Endothelial cell of umbilical vein (primary cell): ENCODE measurements around the gene TADA1. TPM values are rescaled to one million over a fixed set of nuclear protein-coding genes. Genes with fewer than 3 reads are reported as not detected.
"Not testable (repeated sequence)": the region's sequence is repeated elsewhere in the genome, so short reads cannot be mapped to it uniquely, and the experiment has no call there.

Experiments used
- BruUV-seq: library from RNA; stranded (reverse); fragments of 400-500 nt; replicated peaks from 2 replicates; lab custom pipeline; 2021; lab: Mats Ljungman, UMichigan
- CTCF ChIA-PET: fragments of 300-600, 350-600 bp; sonication (Branson Sonifier 250); formaldehyde crosslinking; loops from one replicate; lab custom pipeline; 2021; ENCODE audit warnings: antibody characterized with exemption, inconsistent platforms; lab: Charles Lee
- POLR2A ChIA-PET: fragments of 300-600, 350-600 bp; sonication (Branson Sonifier 250); formaldehyde crosslinking; loops from one replicate; lab custom pipeline; 2021; ENCODE audit warnings: antibody characterized with exemption, inconsistent platforms; lab: Charles Lee
- DNase-seq: peaks from one replicate; pipeline ENCODE4 v3.0.0-alpha.2; 2011; ENCODE audit warnings: low read depth, low spot score
- FAIRE-seq: peaks from 2 replicates; lab custom pipeline; 2011; peaks lifted over from hg19 to GRCh38; lab: Jason Lieb, UNC
- H2AFZ ChIP-seq: 2 replicates; pipeline ENCODE4 v1.6.0; 2012; ENCODE audit warnings: low read depth, low read length, control low read depth, inconsistent platforms
- H3K27ac ChIP-seq: 2 replicates; pipeline ENCODE4 v1.5.1; 2011; ENCODE audit warnings: low read depth, mild to moderate bottlenecking, control low read depth, low read length, moderate library complexity; ENCODE audit not compliant: insufficient read depth
- H3K27me3 ChIP-seq, 2 experiments: 2 replicates each; pipeline versions ENCODE4 v1.6.0 to v1.6.1; 2011; ENCODE audit warnings: low read length in 2 of 2, mixed read lengths in 1 of 2; ENCODE audit not compliant: control insufficient read depth in 2 of 2, insufficient read depth in 2 of 2
- H3K36me3 ChIP-seq, 2 experiments: 2 replicates in 1 of 2; 3 replicates in 1 of 2; pipeline ENCODE4 v1.5.1; 2011; ENCODE audit warnings: low read length in 2 of 2, mild to moderate bottlenecking in 1 of 2, moderate library complexity in 1 of 2; ENCODE audit not compliant: control insufficient read depth in 2 of 2, insufficient read depth in 2 of 2; ENCODE audit errors: extremely low read depth in 1 of 2
- H3K4me1 ChIP-seq: 3 replicates; pipeline ENCODE4 v1.5.1; 2011; ENCODE audit warnings: mild to moderate bottlenecking, low read length; ENCODE audit not compliant: control insufficient read depth, insufficient read depth; ENCODE audit errors: extremely low read depth
- H3K4me2 ChIP-seq: 2 replicates; pipeline ENCODE4 v1.6.1; 2011; ENCODE audit warnings: low read length, control low read depth, mixed read lengths; ENCODE audit not compliant: insufficient read depth
- H3K4me3 ChIP-seq, 3 experiments: fragments of 200-600 bp in 1 of 3; sonication (generic), shearing (Covaris generic) in 1 of 3; replicated peaks in 1 of 3; 2 replicates each; pipeline ENCODE4 v1.5.1; 2011 to 2016; ENCODE audit warnings: control low read depth in 3 of 3, low read length in 3 of 3, mild to moderate bottlenecking in 2 of 3, inconsistent platforms in 1 of 3, low read depth in 1 of 3, moderate library complexity in 1 of 3; ENCODE audit not compliant: insufficient read depth in 1 of 3
- H3K79me2 ChIP-seq: 2 replicates; pipeline ENCODE4 v1.6.0; 2012; ENCODE audit warnings: low read length, inconsistent platforms; ENCODE audit not compliant: control insufficient read depth, insufficient read depth
- H3K9ac ChIP-seq: replicated peaks from 2 replicates; pipeline ENCODE3; 2011; ENCODE audit warnings: low read length, control low read depth; ENCODE audit not compliant: insufficient read depth; ENCODE audit errors: extremely low read depth
- H3K9me1 ChIP-seq: replicated peaks from 3 replicates; pipeline ENCODE4 v1.6.0; 2011; ENCODE audit warnings: mild to moderate bottlenecking, low read length; ENCODE audit not compliant: control insufficient read depth, insufficient read depth; ENCODE audit errors: extremely low read depth
- H3K9me3 ChIP-seq: replicated peaks from 2 replicates; pipeline ENCODE4 v1.5.1; 2012; ENCODE audit warnings: low read length, inconsistent platforms; ENCODE audit not compliant: control insufficient read depth, insufficient read depth
- H4K20me1 ChIP-seq: replicated peaks from 2 replicates; pipeline ENCODE3; 2011; ENCODE audit warnings: mild to moderate bottlenecking, low read length; ENCODE audit not compliant: control insufficient read depth, insufficient read depth; ENCODE audit errors: extremely low read depth
- CTCF ChIP-seq, 2 donors: IDR thresholded peaks; 1 replicate in 1 of 2; 2 replicates in 1 of 2; pipeline ENCODE4 v1.5.1; 2011; ENCODE audit warnings: low read length in 2 of 2, mild to moderate bottlenecking in 2 of 2, moderate library complexity in 2 of 2, control low read depth in 1 of 2, inconsistent platforms in 1 of 2, low read depth in 1 of 2; ENCODE audit not compliant: insufficient read depth in 1 of 2; ENCODE audit errors: extremely low read depth in 1 of 2
- EZH2 ChIP-seq: IDR thresholded peaks from 2 replicates; pipeline ENCODE4 v1.6.1; 2012; ENCODE audit warnings: borderline replicate concordance, low read depth, mild to moderate bottlenecking, moderate library complexity, low read length, inconsistent platforms; ENCODE audit not compliant: severe bottlenecking
- FOS ChIP-seq: IDR thresholded peaks from 2 replicates; pipeline ENCODE4 v1.6.1; 2011; ENCODE audit warnings: mild to moderate bottlenecking, low read length, moderate library complexity, borderline replicate concordance; ENCODE audit not compliant: insufficient read depth
- GATA2 ChIP-seq: IDR thresholded peaks from 2 replicates; pipeline ENCODE4 v1.7.0; 2011; ENCODE audit warnings: low read depth, mild to moderate bottlenecking, moderate library complexity, mixed read lengths, low read length; ENCODE audit not compliant: insufficient read length, insufficient read depth
- JUN ChIP-seq: IDR thresholded peaks from 2 replicates; pipeline ENCODE4 v1.6.1; 2011; ENCODE audit warnings: borderline replicate concordance, low read depth; ENCODE audit not compliant: insufficient read length, insufficient read depth
- MYC ChIP-seq: IDR thresholded peaks from one replicate; pipeline ENCODE4 v1.6.1; 2011; ENCODE audit warnings: mild to moderate bottlenecking, low read depth, low read length
- POLR2A ChIP-seq: IDR thresholded peaks from 2 replicates; pipeline ENCODE4 v1.6.1; 2012; ENCODE audit warnings: low read depth, mild to moderate bottlenecking, control low read depth, low read length
- POLR2AphosphoS5 ChIP-seq: IDR thresholded peaks from 2 replicates; pipeline ENCODE4 v1.6.1; 2012; ENCODE audit warnings: low read depth, mild to moderate bottlenecking, control low read depth, low read length, moderate library complexity; ENCODE audit not compliant: insufficient read depth
- dilution Hi-C: fragments of 300-500 bp; cut with MboI; formaldehyde crosslinking; loops from one replicate; pipeline ENCODE4 v1.15.0; 2019; ENCODE audit warnings: low sequenced_read_pairs; ENCODE audit not compliant: extremely low pct_ligation_motif_present
- intact Hi-C: fragments of 100-400 bp; cut with micrococcal nuclease; formaldehyde crosslinking; loops from one replicate; pipeline ENCODE4 v1.10.0; 2022
- polyA plus RNA-seq, 4 experiments: library from polyadenylated mRNA; depleted of rRNA in 3 of 4; stranded (reverse) in 3 of 4; unstranded in 1 of 4; fragments of >200 nt; gene quantifications; 2 replicates each; pipeline versions ENCODE4 v1.2.1 to v1.2.3, GENCODE V29; 2011 to 2012; ENCODE audit warnings: missing spikeins in 1 of 4
- total RNA-seq: library from RNA; stranded (reverse); gene quantifications from 2 replicates; pipeline ENCODE4 v1.2.3, GENCODE V29; 2021
- TF ChIP-seq, protein P1 (sequence below): IDR thresholded peaks from 2 replicates; pipeline ENCODE4 v1.6.1; 2011; ENCODE audit not compliant: insufficient read depth, insufficient read length

TADA1 gene
- total and polyA plus RNA-seq, 2 donors (not counting 3 experiments of a cell fraction or from before 2014, with no cell fraction given) = 7.0 to 7.9 TPM

GRCh38 chr1:166882893-166883292 is 6.8 kb upstream of the TADA1 start:
- CTCF ChIA-PET = interaction anchor here (0.8 to 5.2 kb wide), 6 partner anchors 24 to 658 kb away, joined by 3 to 48 read pairs (median 4); no protein-coding TSS in a partner anchor
- Histone ChIP-seq H3K4me2 (no peak overlapping the region), H3K27ac (no peak overlapping the region), H4K20me1 (no peaks in the 10 kb centered on the region), H3K36me3 (no peaks in the 10 kb centered on the region), H3K9ac (no peak overlapping the region), H3K9me1 (no peaks in the 10 kb centered on the region), H3K27me3 (peaks cover 19 to 25% of the 10 kb centered on the region in 2 experiments), H2AFZ (no peak overlapping the region), H3K4me3 (no peak overlapping the region), H3K4me1 (no peaks in the 10 kb centered on the region), H3K9me3 (no peaks in the 10 kb centered on the region), H3K79me2 (no peaks in the 10 kb centered on the region)
- intact Hi-C loops = no loop called here
- POLR2A ChIA-PET = no interaction called here
- no peak for FAIRE-seq
- dilution Hi-C loops = no loop called here
- TF ChIP-seq JUN (no peak), FOS (no peak), MYC (no peak), GATA2 (no peak), EZH2 (no peak), POLR2A (no peak), CTCF (IDR thresholded peaks at IDR 0.05; ENCODE audit: extremely low read depth in 1 of 2, insufficient read depth in 1 of 2, low read depth in 1 of 2, low read length in 2 of 2) (no peak), POLR2AphosphoS5 (no peak)
- TF ChIP-seq, protein P1, sequence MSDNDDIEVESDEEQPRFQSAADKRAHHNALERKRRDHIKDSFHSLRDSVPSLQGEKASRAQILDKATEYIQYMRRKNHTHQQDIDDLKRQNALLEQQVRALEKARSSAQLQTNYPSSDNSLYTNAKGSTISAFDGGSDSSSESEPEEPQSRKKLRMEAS = no peak
- DNase-seq = no peak
- no TSS peak for BruUV-seq

GRCh38 chr1:166878173-166878917 is 2.3 kb upstream of the TADA1 start:
- DNase-seq, dilution Hi-C loops, H3K4me2 ChIP-seq, H3K9me3 ChIP-seq, H3K27ac ChIP-seq, H3K4me3 ChIP-seq, H2AFZ ChIP-seq, H3K9ac ChIP-seq, BruUV-seq, H4K20me1 ChIP-seq, H3K27me3 ChIP-seq, POLR2A ChIA-PET, FAIRE-seq, H3K9me1 ChIP-seq, H3K36me3 ChIP-seq: not testable (repeated sequence)
- H3K4me1 ChIP-seq = peaks cover 10% of the 10 kb centered on the region
- intact Hi-C loops = loop anchor here (10.0 kb wide), 1 partner anchor 954 kb away; no protein-coding TSS in a partner anchor
- peaks cover 15% of the 10 kb centered on the region for H3K79me2 ChIP-seq
- CTCF ChIA-PET = interaction anchor here (0.8 to 1.0 kb wide), 4 partner anchors 12 to 661 kb away, joined by 3 read pairs; no protein-coding TSS in a partner anchor
